Epithelial cell of esophagus (primary cell): Measurements from ENCODE around the gene ZNF462.
"Not testable (repeated sequence)": the region's sequence is repeated elsewhere in the genome, so short reads cannot be mapped to it uniquely, and the experiment has no call there.

Experiments
- DNase-seq: peaks from one replicate; pipeline ENCODE4 v3.0.0; 2010; ENCODE audit warnings: low read depth
- H3K4me3 ChIP-seq: 2 replicates; pipeline ENCODE4 v1.5.1; 2011; ENCODE audit warnings: mild to moderate bottlenecking, low read length, control low read depth
- CTCF ChIP-seq: IDR thresholded peaks from 2 replicates; pipeline ENCODE4 v1.5.1; 2011; ENCODE audit warnings: low read depth, mild to moderate bottlenecking, low read length, control low read depth, inconsistent platforms; ENCODE audit not compliant: insufficient read depth; ENCODE audit errors: missing control alignments

ZNF462 gene

GRCh38 chr9:106981396-106982287, 118.7 kb downstream of the ZNF462 start:
- no peak for DNase-seq
- TF ChIP-seq CTCF, result no peak
- H3K4me3 ChIP-seq, result no peak overlapping the region

GRCh38 chr9:106982636-106983035, 119.7 kb downstream of the ZNF462 start:
- no peak for DNase-seq
- no peak overlapping the region for H3K4me3 ChIP-seq
- no peak for TF ChIP-seq CTCF

- DNase-seq, result no peak
- TF ChIP-seq CTCF, result no peak
These were observed 120.4 kb downstream of the ZNF462 start for GRCh38 chr9:106983346-106983745.

GRCh38 chr9:106989904-106990303, 126.9 kb downstream of the ZNF462 start:
- H3K4me3 ChIP-seq, DNase-seq: not testable (repeated sequence)

More at GRCh38 chr9:106983346-106983745, 120.4 kb downstream of the ZNF462 start:
- H3K4me3 ChIP-seq, result no peak overlapping the region

GRCh38 chr9:106992186-106992585, 129.2 kb downstream of the ZNF462 start:
- H3K4me3 ChIP-seq, result no peak overlapping the region
- DNase-seq, result no peak
- no peak for TF ChIP-seq CTCF

- H3K4me3 ChIP-seq, result no peak overlapping the region
- no peak for DNase-seq
- no peak for TF ChIP-seq CTCF
These were observed 130.6 kb downstream of the ZNF462 start for GRCh38 chr9:106993603-106994002.

- no peak overlapping the region for H3K4me3 ChIP-seq
- DNase-seq, result no peak
- no peak for TF ChIP-seq CTCF
These were observed 131.5 kb downstream of the ZNF462 start for GRCh38 chr9:106994463-106994862.
